GM18511 (cell line): Measurements from ENCODE around the gene YBX3.

Source experiments
- ATAC-seq: cut with Tn5 transposase; IDR thresholded peaks from one replicate; pipeline ENCODE4 v1.9.1; 2021; ENCODE audit warnings: mild to moderate bottlenecking, moderate library complexity; ENCODE audit not compliant: unreplicated experiment

The YBX3 gene

GRCh38 chr12:10722502-10722904, 620 bp downstream of the YBX3 start:
- peak; percentile 52 for ATAC-seq

DNA sequence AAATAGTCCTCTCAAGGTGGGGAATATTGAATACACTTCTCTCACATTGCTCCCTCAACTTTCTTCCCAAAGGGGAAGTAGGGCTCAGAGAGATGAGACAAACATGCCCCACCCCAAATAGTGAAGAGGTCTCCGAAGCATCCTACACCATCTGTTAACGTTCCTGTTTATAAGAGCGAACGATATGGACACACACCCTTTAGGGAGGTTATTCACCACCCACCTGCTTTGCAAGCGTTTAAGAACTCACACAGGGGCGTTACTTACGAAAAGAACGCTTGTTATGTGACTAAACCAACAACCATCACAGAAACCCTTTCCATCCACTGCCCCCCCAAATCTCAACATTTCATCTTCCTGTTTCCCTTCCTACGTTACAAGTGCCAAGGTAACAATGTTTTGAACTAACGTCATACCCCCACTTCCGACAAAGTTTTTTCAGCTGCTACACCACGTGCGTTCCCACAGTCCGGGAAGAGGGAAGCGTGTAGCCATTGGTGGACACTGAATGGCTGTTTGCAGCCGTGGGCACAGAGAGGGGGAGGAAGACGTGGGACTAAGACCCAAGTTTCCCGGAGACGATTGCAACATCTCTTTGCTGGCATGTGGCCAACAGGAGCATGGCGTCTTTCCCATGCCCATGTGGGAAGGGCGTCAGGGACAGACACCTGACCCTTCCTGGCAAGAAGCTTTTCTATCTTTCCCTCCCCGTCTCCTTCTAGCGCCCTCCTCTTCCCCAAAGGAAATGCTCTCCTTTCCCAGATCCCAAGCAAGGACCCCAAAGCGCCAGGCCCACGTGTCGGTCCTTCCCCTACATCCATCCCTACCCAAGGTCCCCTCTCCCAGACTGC, 1.2 kb downstream of the YBX3 start:
- no peak for ATAC-seq

GRCh38 chr12:10720974-10721650, 2.0 kb downstream of the YBX3 start:
- ATAC-seq = no peak

DNA sequence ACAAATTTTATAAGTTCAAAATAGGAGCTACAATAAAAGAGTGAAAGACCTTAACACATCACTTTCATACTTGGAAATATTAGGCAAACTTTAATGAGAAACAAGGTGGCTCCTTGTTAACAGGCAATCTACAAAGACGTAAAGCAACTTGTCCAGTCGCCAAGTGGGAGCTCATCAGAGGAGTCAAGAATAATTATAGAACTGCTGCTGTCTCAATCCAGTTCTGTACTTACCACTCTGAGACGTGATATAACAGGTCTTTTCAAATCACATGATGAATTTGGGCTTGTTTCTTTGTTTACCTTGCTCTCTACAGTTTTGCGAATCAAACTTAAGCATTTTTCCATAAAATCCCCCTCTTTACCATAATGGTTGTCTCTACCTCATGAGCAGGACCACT, 3.6 kb downstream of the YBX3 start:
- no peak for ATAC-seq

GRCh38 chr12:10718279-10718821, 4.8 kb downstream of the YBX3 start:
- no peak for ATAC-seq

DNA sequence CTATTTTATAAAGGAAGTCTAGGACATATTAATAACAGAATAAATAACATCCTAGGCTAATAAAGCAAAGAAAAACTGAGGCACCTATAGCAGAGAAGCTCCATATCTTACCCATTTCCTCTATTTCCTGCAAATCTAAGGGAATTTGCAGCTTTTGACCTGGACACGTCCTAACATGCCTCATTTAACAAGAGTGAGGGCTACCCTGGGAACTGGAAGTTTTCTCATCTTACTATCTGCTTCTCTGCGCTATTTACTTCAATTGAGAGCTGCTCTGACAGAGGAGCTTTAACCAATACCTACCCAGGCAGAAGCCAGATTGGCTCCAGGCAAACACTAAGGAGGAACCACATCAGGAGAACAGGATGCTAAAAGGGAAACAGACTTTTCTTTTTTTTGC, 5.7 kb downstream of the YBX3 start:
- ATAC-seq = no peak

DNA sequence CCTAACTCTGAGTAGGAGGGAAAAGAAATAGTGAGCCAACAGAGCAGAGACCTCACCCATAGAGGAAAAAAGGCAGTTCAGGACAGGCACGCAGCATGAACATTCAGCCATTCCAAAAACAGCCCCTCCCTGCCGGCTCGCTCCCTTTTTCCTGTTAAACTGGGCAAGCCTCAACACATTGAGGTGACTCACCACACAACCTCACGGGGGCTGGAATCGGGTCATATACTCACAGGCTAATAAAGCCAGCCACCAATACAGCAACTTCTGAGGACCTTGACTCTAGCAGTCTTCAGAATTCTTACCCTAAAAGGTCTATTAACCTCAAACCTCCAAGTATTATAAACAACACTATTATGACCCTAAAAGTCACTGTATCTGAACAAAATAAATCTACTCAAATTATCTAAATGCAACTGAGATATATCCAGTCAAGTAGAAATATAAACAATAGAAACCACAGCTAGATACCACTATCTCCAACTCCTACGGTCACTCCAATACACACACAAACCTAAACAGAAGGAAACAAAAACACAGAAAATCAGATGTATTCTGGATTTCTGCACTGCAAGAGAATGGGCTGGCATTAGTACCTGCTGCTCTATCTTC, 6.3 kb downstream of the YBX3 start:
- no peak for ATAC-seq

DNA sequence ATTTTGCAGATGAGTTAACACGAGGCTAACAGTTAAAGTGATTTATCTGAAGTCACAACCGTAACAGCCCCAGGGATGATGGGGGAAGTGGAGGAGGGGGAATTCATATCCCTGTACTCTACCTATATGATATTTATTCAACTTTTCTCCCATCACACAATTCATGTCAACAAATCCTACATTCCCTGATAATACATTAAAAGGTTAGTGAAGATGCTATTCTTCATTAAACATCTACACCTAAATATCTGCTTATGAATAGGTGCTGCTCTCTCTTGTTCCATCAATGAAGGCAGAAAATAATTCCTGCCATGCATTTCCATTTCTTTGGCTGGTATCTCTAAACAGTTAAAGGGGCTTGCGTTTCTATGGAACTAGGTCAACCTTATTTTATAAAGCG, 6.8 kb downstream of the YBX3 start:
- ATAC-seq = no peak

DNA sequence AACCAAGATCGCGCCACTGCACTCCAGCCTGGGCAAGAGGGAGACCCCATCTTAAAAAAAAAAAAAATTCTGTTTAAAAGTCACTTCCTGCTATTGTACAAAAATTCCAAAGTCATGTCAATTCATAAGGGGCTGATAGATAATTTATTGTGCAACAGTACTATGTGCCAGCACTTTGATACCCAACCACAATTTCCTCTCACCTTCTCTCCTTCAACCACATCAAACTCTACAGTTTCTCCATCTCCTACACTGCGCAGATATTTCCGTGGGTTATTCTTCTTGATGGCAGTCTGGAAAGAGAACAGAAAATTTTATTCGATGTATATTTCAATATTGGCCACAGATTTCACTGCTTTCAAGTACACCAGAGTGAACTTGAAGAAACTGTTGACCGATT, 7.6 kb downstream of the YBX3 start:
- ATAC-seq = no peak

DNA sequence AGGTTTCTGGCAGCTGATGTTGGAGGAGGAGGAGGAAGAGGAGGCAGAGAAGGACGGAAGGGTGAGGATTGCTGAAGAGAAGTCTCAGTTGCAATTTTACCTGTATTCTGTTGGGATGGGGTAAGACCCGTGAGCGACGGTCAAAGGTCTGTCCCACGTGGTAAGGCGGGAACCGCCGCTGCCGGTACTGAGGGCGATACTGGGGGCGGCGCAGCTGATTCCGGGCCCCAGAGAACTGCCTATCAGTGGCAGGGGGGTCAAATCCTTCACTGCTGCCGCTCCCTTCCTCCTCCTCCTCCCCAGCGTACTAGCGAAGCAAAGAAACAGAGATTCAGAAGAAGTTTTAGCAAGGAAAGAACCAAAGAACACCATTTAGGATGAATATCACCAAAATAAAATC, 13.3 kb downstream of the YBX3 start:
- ATAC-seq = no peak

GRCh38 chr12:10708862-10709261, 14.3 kb downstream of the YBX3 start:
- ATAC-seq = no peak

DNA sequence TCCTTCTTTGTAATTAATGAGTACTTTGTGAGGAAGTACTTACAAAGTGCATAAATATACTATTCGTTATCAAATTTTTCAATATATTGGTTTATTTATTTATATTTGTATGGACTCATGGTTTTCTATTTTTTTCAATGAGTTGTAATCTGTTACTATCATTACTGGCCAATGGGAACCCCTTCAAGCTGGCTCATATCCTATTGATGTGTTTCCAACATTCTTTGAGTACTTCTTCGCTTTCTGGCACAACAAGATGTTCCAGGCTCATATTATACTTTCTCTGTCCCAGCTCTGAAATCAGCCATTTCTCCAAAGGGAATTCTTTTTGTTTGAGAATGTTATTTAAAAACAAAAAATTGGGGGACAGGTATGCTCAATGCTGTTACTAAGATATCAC, 17.5 kb downstream of the YBX3 start:
- no peak for ATAC-seq

GRCh38 chr12:10701843-10702242, 21.3 kb downstream of the YBX3 start:
- no peak for ATAC-seq

- ATAC-seq = peak; percentile 81
Measured at GRCh38 chr12:10701131-10701681, 21.9 kb downstream of the YBX3 start.

DNA sequence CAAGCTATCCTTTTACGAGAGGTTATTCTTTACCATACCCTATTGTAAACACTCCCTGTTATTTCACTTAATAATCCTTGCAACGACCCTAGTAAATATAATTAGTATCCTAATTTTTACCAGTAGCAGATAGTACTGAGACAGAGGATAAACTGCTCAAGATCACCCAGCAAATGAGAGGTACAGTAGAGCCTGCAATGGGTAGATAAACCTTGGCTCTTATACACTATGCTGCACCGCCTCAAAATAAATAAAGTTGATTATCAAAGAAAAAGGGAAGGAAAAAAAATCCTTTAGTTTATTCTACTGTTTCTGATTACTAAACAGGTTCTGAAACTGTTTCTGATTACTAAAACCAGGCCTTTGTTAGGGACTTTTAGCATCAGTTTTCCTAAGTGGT, 22.5 kb downstream of the YBX3 start:
- peak; percentile 3 for ATAC-seq

- no peak for ATAC-seq
Measured at GRCh38 chr12:10697862-10698261, 25.3 kb downstream of the YBX3 start.

GRCh38 chr12:10697156-10697555, 26.0 kb downstream of the YBX3 start:
- ATAC-seq = no peak

DNA sequence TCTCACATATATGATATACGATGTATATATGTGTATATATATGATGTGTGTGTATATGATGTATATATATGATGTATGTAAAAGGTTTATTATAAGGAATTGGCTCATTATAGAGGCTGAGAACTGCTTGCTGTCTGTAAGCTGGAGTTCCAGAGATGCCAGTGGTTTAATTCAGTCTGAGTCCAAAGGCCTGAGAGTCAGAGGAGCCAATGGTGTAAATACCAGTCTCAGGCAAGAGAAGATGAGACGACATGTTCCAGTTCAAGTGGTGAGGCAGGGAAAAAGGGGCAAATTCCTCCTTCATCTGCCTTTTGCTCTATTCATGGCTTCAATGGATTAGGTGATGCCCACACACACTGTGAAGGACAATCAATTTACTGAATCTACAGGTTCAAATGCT, 32.2 kb downstream of the YBX3 start:
- ATAC-seq = no peak

DNA sequence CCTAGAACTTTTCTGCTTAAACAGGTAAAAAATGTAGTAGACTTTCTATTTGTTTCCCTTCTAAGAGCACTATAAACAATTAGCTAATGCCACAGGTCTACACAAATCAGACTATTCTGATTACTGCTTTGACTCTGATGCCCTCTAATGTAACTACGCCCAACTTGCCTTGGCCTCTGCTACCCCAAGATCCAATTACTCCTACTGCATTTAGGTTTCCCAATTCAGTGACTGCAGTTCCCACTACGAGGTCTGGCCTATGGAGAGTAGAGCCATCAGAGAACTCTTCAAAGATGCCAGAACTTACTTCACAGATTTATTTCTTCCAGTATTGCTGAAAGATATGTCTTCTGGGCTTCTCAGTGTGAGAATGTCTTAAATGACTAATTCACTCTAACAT, 34.0 kb downstream of the YBX3 start:
- ATAC-seq = no peak

DNA sequence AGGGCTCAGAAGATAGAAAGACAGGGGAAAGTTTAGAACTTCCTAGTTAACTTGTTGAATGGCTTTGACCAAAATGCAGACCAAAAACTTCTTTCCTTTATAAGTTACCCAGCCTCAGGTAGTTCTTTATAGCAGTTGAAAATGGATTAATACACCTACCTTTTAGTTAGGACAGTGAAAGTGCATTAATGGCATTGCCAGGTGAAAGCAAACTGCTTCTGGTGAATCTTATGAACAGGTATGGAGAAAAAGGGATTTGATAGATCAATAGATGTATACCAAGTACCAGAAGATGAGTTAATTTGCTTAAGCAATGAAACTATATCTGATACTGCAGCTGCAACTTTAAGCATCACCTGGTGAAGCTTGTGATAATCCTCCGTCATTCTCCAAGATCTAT, 35.1 kb downstream of the YBX3 start:
- no peak for ATAC-seq

GRCh38 chr12:10673659-10674384, 49.3 kb downstream of the YBX3 start, which contains the start of gene STYK1:
TSS of gene STYK1 (minus strand) at chr12:10674052. CDS start at chr12:10634618, 39,434 bp downstream.
- peak; percentile 83 for ATAC-seq
